ENCODE data around the gene GAP43. TPM values are rescaled to one million over a fixed set of nuclear protein-coding genes. Genes with fewer than 3 reads are reported as not detected.

The GAP43 gene
- total RNA-seq, 6 experiments from 2014 or later = 0.09 TPM; not detected in 5

GRCh38 chr3:115638241-115638640 is 14.9 kb downstream of the GAP43 start:
- DNase-seq = no peak
- TF ChIP-seq CTCF (IDR thresholded peaks at IDR 0.05) = no peak
- no peak overlapping the region for H3K27ac Mint-ChIP-seq
- no peak overlapping the region for H3K4me3 Mint-ChIP-seq
- no peaks in the 10 kb centered on the region for H3K9me3 Mint-ChIP-seq
- H3K36me3 Mint-ChIP-seq (ENCODE audit: low read depth) = no peaks in the 10 kb centered on the region
- H3K27me3 Mint-ChIP-seq (ENCODE audit: insufficient read depth) = peaks cover 5% of the 10 kb centered on the region; the same call in 1 of the 2 replicates
- H3K4me1 Mint-ChIP-seq (ENCODE audit: low read depth) = no peaks in the 10 kb centered on the region

- Mint-ChIP-seq H3K9me3 (no peaks in the 10 kb centered on the region), H3K27ac (no peak overlapping the region), H3K27me3 (ENCODE audit: insufficient read depth) (peaks cover 5% of the 10 kb centered on the region; the same call in 1 of the 2 replicates), H3K36me3 (ENCODE audit: low read depth) (no peaks in the 10 kb centered on the region), H3K4me3 (no peak overlapping the region), H3K4me1 (ENCODE audit: low read depth) (peaks cover 5% of the 10 kb centered on the region; the same call in 1 of the 2 replicates)
- TF ChIP-seq CTCF (IDR thresholded peaks at IDR 0.05) = no peak
- no peak for DNase-seq
Measured at GRCh38 chr3:115638991-115639390, 15.7 kb downstream of the GAP43 start.

GRCh38 chr3:115644391-115644790 is 21.1 kb downstream of the GAP43 start:
- H3K36me3 Mint-ChIP-seq (ENCODE audit: low read depth) = no peaks in the 10 kb centered on the region
- peak; percentile 33 for DNase-seq
- no peaks in the 10 kb centered on the region for H3K9me3 Mint-ChIP-seq
- no peak for TF ChIP-seq CTCF (IDR thresholded peaks at IDR 0.05)
- no peak overlapping the region for H3K27ac Mint-ChIP-seq
- peaks cover 4% of the 10 kb centered on the region for H3K27me3 Mint-ChIP-seq (ENCODE audit: insufficient read depth)
- H3K4me3 Mint-ChIP-seq = 0 out of 2 replicates have a peak overlapping the region, but pooled peaks have one; percentile 4
- H3K4me1 Mint-ChIP-seq (ENCODE audit: low read depth) = peaks cover 41% of the 10 kb centered on the region

GRCh38 chr3:115646027-115646690 is 22.8 kb downstream of the GAP43 start:
- H3K9me3 Mint-ChIP-seq = no peaks in the 10 kb centered on the region
- no peak overlapping the region for H3K27ac Mint-ChIP-seq
- peaks cover 44% of the 10 kb centered on the region for H3K4me1 Mint-ChIP-seq (ENCODE audit: low read depth)
- no peak overlapping the region for H3K4me3 Mint-ChIP-seq
- no peaks in the 10 kb centered on the region for H3K36me3 Mint-ChIP-seq (ENCODE audit: low read depth)
- TF ChIP-seq CTCF (IDR thresholded peaks at IDR 0.05) = no peak
- H3K27me3 Mint-ChIP-seq (ENCODE audit: insufficient read depth) = peaks cover 4% of the 10 kb centered on the region
- DNase-seq = no peak

GRCh38 chr3:115648559-115648958 is 25.2 kb downstream of the GAP43 start:
- no peak overlapping the region; the same call in 1 of the 2 replicates for H3K4me3 Mint-ChIP-seq
- no peaks in the 10 kb centered on the region; the same call in none of the 2 replicates for H3K27me3 Mint-ChIP-seq (ENCODE audit: insufficient read depth)
- TF ChIP-seq CTCF (IDR thresholded peaks at IDR 0.05) = no peak
- no peaks in the 10 kb centered on the region for H3K9me3 Mint-ChIP-seq
- peak overlapping the region; percentile 29; the same call in 1 of the 2 replicates for H3K27ac Mint-ChIP-seq
- no peaks in the 10 kb centered on the region for H3K36me3 Mint-ChIP-seq (ENCODE audit: low read depth)
- peak; percentile 53 for DNase-seq
- H3K4me1 Mint-ChIP-seq (ENCODE audit: low read depth) = peaks cover 44% of the 10 kb centered on the region
